ENCODE data around the gene TEX13D. TPM values are rescaled to one million over a fixed set of nuclear protein-coding genes. Genes with fewer than 3 reads are reported as not detected.

Gene TEX13D
- polyA plus RNA-seq (2012; rRNA removed): not detected in 2 replicates
- polyA plus RNA-seq (2012; cell fraction: cytosol; rRNA removed): not detected in 2 replicates
- not detected in 2 replicates for polyA plus RNA-seq (2012; cell fraction: nucleus; rRNA removed)

DNA sequence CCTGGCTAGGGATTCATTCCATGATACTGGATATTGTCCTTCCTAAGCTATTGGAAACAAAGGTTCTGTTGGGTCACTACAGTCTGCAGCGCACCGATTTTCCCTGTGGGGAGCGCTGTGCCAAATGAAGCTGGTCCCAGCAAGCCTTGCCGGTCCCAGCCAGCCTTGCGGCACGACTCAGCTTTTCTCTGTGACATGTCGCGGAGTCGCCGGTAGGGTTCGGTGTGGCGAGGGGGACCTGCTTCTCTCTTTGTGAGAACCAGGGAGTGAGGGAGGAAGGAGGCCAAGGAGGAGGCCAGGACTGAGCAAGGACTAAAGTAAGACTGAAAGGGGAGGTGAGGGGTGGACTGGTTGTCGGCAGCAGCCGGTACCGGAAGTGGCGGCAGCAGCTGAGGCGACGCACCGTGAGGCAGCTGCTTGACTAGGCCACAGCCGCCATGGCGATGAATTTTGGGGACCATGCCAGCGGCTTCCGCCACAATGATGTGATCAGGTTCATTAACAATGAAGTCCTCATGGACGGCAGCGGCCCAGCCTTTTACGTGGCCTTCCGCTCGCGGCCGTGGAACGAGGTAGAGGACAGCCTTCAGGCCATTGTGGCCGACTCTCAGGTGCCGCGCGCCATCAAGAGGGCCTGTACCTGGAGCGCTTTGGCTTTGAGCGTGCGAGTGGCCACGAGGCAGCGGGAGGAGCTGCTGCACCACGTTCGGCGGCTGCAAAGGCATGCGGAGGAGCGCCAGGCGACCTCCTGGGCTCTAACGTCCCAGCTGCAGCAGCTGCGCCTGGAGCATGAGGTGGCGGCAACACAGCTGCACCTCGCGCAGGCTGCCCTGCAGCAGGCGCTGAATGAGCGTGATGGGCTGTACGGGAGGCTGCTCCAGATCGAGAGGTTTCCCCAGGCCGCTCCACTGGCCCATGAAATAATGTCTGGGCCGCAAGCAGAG is at the start of gene TEX13D:
Gene TEX13D, plus strand, starts transcription at position 180 of the 944 bp plus-strand sequence. Its CDS starts 258 bp downstream, at position 438.
- CTCF ChIA-PET: no interaction called here
- POLR2A ChIA-PET: no interaction called here
- no peaks in the 10 kb centered on the region for H4K20me1 ChIP-seq (ENCODE audit: insufficient read depth)
- H3K9me2 ChIP-seq: no peaks in the 10 kb centered on the region
- TF ChIP-seq REST (IDR thresholded peaks at IDR 0.05; ENCODE audit: low read depth, low read length): no peak
- H3K4me2 ChIP-seq: no peak within 1 kb of the TSS
- H3K4me3 ChIP-seq (ENCODE audit: low read depth in 2 of 2, low read length in 1 of 2): no peak within 1 kb of the TSS
- H3K9me3 ChIP-seq: no peaks in the 10 kb centered on the region
- H3F3A ChIP-seq (replicated peaks; ENCODE audit: insufficient read depth): no peaks in the 10 kb centered on the region
- no peaks in the 10 kb centered on the region for H3K27me3 ChIP-seq (ENCODE audit: insufficient read depth)
- H3K9ac ChIP-seq: no peak within 1 kb of the TSS
- H3K27ac ChIP-seq (ENCODE audit: low read depth in 2 of 2, low read length in 1 of 2): no peak within 1 kb of the TSS
- DNase-seq: no peak
- H3K36me3 ChIP-seq (replicated peaks in 1 of 2; ENCODE audit: control insufficient read depth in 1 of 2, insufficient read depth in 2 of 2, low read length in 1 of 2): no peaks in the 10 kb centered on the region
- no peaks in the 10 kb centered on the region for H3K4me1 ChIP-seq (ENCODE audit: control insufficient read depth in 1 of 2, insufficient read depth in 2 of 2, low read depth in 1 of 2, low read length in 1 of 2)
- 55% methylated on average over 38 of the region's 57 CpGs for WGBS (ENCODE audit: low lambda C conversion rate)
- H2AFZ ChIP-seq (ENCODE audit: low read depth): no peak within 1 kb of the TSS
- no peaks in the 10 kb centered on the region for H3K79me2 ChIP-seq (ENCODE audit: insufficient read depth)

GRCh38 chrX:124289443-124289842 is 43.0 kb upstream of the TEX13D start:
- WGBS (ENCODE audit: low lambda C conversion rate): 51% methylated on average over 4 of the region's 4 CpGs
- POLR2A ChIA-PET: no interaction called here
- Histone ChIP-seq H3F3A (replicated peaks; ENCODE audit: insufficient read depth) (no peaks in the 10 kb centered on the region), H2AFZ (ENCODE audit: low read depth) (no peak overlapping the region), H3K4me3 (ENCODE audit: low read depth in 2 of 2, low read length in 1 of 2) (no peak overlapping the region), H3K27ac (ENCODE audit: low read depth in 2 of 2, low read length in 1 of 2) (no peak overlapping the region), H3K36me3 (replicated peaks in 1 of 2; ENCODE audit: control insufficient read depth in 1 of 2, insufficient read depth in 2 of 2, low read length in 1 of 2) (no peaks in the 10 kb centered on the region), H4K20me1 (ENCODE audit: insufficient read depth) (no peaks in the 10 kb centered on the region), H3K4me2 (no peak overlapping the region), H3K79me2 (ENCODE audit: insufficient read depth) (no peaks in the 10 kb centered on the region), H3K9ac (no peak overlapping the region), H3K4me1 (ENCODE audit: control insufficient read depth in 1 of 2, insufficient read depth in 2 of 2, low read depth in 1 of 2, low read length in 1 of 2) (no peaks in the 10 kb centered on the region), H3K27me3 (ENCODE audit: insufficient read depth) (no peaks in the 10 kb centered on the region), H3K9me3 (no peaks in the 10 kb centered on the region), H3K9me2 (no peaks in the 10 kb centered on the region)
- TF ChIP-seq EZH2phosphoT487 (IDR thresholded peaks at IDR 0.05; ENCODE audit: borderline replicate concordance, low read depth) (no peak), SMC3 (IDR thresholded peaks at IDR 0.05; ENCODE audit: low read depth, low read length) (no peak), FOXJ3 (CRISPR knock-in tag; IDR thresholded peaks at IDR 0.05) (no peak), MEF2A (IDR thresholded peaks at IDR 0.05; ENCODE audit: borderline replicate concordance, low read depth) (no peak), TAF1 (IDR thresholded peaks at IDR 0.05; ENCODE audit: borderline replicate concordance, low read depth, low read length) (no peak), SIN3A (IDR thresholded peaks at IDR 0.05; ENCODE audit: borderline replicate concordance, low read depth, low read length) (no peak), FOSL2 (IDR thresholded peaks at IDR 0.05; ENCODE audit: borderline replicate concordance, low read depth) (no peak), GABPA (IDR thresholded peaks at IDR 0.05; ENCODE audit: low read depth) (no peak), USF1 (IDR thresholded peaks at IDR 0.05; ENCODE audit: borderline replicate concordance, low read depth) (no peak)
- TF ChIP-seq, protein P1, sequence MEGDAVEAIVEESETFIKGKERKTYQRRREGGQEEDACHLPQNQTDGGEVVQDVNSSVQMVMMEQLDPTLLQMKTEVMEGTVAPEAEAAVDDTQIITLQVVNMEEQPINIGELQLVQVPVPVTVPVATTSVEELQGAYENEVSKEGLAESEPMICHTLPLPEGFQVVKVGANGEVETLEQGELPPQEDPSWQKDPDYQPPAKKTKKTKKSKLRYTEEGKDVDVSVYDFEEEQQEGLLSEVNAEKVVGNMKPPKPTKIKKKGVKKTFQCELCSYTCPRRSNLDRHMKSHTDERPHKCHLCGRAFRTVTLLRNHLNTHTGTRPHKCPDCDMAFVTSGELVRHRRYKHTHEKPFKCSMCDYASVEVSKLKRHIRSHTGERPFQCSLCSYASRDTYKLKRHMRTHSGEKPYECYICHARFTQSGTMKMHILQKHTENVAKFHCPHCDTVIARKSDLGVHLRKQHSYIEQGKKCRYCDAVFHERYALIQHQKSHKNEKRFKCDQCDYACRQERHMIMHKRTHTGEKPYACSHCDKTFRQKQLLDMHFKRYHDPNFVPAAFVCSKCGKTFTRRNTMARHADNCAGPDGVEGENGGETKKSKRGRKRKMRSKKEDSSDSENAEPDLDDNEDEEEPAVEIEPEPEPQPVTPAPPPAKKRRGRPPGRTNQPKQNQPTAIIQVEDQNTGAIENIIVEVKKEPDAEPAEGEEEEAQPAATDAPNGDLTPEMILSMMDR (IDR thresholded peaks at IDR 0.05): no peak
- no peak for DNase-seq
- CTCF ChIA-PET: no interaction called here
